ENCODE data around the gene PLCB3. TPM values are rescaled to one million over a fixed set of nuclear protein-coding genes. Genes with fewer than 3 reads are reported as not detected.
A peak's percentile ranks its signal among the peaks of the same experiment; 100 is the strongest.

PLCB3 gene
- polyA plus RNA-seq, 5 donors = 15.7 to 25.9 (median 18.7) TPM

GRCh38 chr11:64264371-64264852 is 13.1 kb downstream of the PLCB3 start:
- no peak for DNase-seq

GRCh38 chr11:64265176-64266160 is 14.1 kb downstream of the PLCB3 start:
- DNase-seq = no peak

- DNase-seq = no peak
Observed at GRCh38 chr11:64266339-64266738, 15.0 kb downstream of the PLCB3 start.

- no peak for DNase-seq
Observed at GRCh38 chr11:64267207-64267945, 16.0 kb downstream of the PLCB3 start.

- DNase-seq = peak; percentile 45 to 55
Observed at GRCh38 chr11:64268025-64268892, 16.9 kb downstream of the PLCB3 start.

- DNase-seq = no peak
Observed at GRCh38 chr11:64268893-64269539, 17.7 kb downstream of the PLCB3 start.

- DNase-seq = peak; percentile 99
Observed at GRCh38 chr11:64269540-64270220, 18.4 kb downstream of the PLCB3 start.

- DNase-seq = no peak
Observed at GRCh38 chr11:64275031-64275800, 23.9 kb downstream of the PLCB3 start.

- DNase-seq = no peak
Observed at GRCh38 chr11:64275841-64276240, 24.5 kb downstream of the PLCB3 start.

- no peak for DNase-seq
Observed at GRCh38 chr11:64276653-64277431, 25.5 kb downstream of the PLCB3 start.

GRCh38 chr11:64278576-64279190 is 27.4 kb downstream of the PLCB3 start:
- DNase-seq = no peak

GRCh38 chr11:64281957-64282770 is 30.8 kb downstream of the PLCB3 start:
- DNase-seq = no peak

- DNase-seq = no peak
Observed at GRCh38 chr11:64283092-64283491, 31.8 kb downstream of the PLCB3 start.

GRCh38 chr11:64284048-64284961 is 33.0 kb downstream of the PLCB3 start, which contains the start of gene BAD:
TSS of gene BAD (minus strand) at chr11:64284665. CDS start at chr11:64284368, 297 bp downstream.
- DNase-seq = peak; percentile 91 to 92

GRCh38 chr11:64284962-64285884 is 33.9 kb downstream of the PLCB3 start, which contains the start of gene GPR137:
TSS of gene GPR137 (plus strand) at chr11:64285848. CDS start at chr11:64286525, 677 bp downstream.
- peak; percentile 90 to 91 for DNase-seq
